Measurements from ENCODE around the gene NIPAL4.
"Not testable (repeated sequence)": the region's sequence is repeated elsewhere in the genome, so short reads cannot be mapped to it uniquely, and the experiment has no call there.

NIPAL4 gene

GRCh38 chr5:157463621-157464518 is 3.9 kb downstream of the NIPAL4 start:
- FAIRE-seq: no peak

- FAIRE-seq: no peak
Measured at GRCh38 chr5:157464519-157465171, 4.6 kb downstream of the NIPAL4 start.

GRCh38 chr5:157468293-157468965 is 8.4 kb downstream of the NIPAL4 start:
- FAIRE-seq: no peak

DNA sequence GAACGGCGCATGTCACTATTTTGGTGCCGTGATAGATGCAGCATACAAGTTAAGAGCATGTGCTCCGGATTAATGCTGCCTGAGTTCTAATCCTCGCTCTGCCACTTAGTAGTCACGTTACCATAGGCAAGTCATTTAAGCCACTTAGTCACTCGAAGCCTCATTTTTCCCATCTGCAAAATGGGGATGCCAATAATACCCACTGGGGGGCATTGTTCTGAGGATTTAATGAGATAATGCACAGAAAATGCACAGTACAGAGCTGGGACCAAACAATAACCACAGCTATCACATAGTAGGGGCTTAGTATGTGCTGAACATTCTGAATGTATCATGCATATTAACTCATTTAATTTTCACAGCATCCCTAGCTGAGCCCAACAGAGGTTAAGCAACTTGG is 9.1 kb downstream of the NIPAL4 start:
- FAIRE-seq: no peak

DNA sequence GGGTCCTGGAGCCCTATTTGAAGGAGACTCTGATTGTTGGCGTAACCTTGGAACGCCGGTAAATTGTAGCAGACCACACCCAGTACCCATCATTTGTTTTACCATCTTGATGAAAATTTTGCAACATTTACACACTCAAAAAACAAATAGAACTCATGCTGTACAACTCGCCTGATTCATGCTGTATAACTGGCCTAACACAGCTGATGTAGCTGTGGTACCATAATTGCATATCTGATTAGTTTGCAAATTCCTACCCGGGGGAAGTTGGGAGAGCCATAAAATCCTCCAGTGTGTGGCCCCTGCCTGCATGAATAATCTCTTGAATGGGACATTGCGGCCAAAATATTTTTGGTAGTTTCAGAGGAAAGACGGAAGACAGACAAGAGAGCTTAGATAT is 9.7 kb downstream of the NIPAL4 start:
- FAIRE-seq: no peak

GRCh38 chr5:157470631-157471030 is 10.6 kb downstream of the NIPAL4 start:
- FAIRE-seq: no peak

DNA sequence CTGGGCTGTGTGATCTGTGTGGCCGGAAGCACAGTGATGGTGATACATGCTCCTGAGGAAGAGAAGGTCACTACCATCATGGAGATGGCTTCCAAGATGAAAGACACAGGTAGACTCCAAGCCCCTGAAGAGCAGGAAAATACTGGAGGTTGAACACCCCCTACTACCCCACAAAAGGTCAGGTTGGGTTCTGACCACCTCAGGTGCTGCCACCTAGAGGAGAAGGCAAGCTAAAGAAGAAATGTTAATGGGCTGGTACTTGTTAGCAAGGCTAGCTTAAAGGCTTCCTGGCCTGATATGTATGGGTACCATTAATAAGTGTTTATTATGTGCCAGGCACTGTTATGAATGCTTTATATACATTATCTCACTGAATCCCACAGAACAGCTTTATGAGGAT is 11.7 kb downstream of the NIPAL4 start:
- no peak for FAIRE-seq

GRCh38 chr5:157473383-157474320 is 13.6 kb downstream of the NIPAL4 start:
- FAIRE-seq: no peak

GRCh38 chr5:157475432-157475831 is 15.4 kb downstream of the NIPAL4 start:
- FAIRE-seq: no peak

DNA sequence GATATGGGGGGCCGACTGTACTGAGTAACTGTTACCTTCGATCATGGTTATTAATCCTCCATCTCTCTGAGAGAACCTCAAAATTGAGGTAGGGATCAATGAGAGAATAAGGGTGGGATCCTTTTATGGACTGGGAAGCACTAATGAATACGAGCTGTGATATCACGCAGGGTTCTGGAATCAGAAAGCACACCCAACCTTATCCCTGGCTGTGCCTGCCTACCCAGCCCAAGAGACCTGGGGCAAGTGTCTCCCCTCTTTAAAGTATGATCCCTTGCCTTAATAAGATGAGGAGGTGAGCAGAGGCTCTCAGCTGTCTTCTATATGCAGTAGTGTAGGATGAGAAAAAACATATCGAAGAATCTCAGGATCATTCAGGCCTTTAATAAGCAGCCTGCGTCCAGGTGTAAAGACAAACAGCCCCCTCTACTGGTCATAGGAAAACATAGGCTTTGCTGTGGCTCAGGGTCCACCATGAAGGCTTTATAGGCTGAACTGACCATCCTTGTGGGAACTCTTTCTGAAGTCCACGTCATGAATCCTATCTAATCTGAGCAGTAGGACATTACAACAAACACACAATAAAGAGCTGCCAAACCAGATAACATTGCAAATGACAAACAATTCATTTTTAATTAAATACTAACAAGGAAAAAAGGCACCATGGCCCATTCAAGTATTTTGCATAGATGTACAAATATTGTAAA is 16.8 kb downstream of the NIPAL4 start:
- FAIRE-seq: peak; percentile 68

DNA sequence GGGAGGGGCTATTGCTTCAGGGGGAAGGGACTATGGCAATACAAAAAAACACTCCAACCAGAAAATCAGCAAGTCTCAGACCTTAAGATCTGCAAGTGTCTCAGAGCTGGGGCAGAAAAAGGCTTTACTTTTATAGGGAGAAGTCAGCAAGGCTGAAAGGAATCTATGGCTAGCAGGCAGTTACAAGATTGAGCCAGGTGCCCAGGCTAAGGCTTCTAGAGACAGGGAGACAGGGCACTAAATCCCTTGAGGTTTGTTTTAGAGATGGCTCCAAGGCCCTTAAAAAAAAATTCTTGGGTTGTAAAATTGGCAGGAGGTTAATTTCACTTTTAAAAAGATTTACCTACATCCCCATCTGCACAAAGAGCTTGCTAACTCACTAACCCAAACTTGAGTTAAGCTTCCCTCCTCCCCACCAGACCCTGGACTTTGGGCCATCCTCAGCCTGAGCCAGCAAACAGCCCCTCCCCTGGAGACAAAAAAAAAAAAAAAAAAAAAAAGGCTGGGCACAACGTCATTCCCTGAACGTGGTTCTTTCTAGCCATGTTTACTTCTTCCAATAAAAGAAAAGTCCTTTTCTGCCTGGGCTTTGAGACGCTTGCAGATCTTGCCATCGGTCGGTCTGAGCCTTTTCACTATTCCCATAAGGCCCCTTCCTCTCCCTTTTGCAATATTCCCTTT is 17.9 kb downstream of the NIPAL4 start:
- FAIRE-seq: no peak

- FAIRE-seq: no peak
Measured at GRCh38 chr5:157478726-157479125, 18.7 kb downstream of the NIPAL4 start.

DNA sequence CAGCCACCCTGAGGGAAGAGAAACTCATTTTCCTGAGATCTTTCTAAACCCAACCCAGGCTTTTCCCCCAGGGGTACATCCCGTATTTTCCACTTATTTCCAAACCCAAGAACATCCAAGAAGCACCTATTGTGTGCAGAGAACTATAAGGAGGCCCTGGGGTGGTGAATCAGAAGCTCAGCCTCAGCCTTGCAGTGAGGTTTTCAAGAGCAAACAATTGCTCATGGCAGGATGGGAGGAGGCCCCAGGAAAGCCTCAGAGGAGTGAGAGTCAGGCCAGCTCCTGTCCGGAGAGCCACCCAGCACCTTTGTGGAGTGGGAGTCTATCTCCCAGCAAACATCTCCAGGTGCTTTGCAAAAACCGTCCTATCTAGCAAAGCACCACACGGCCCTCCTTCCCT is 19.2 kb downstream of the NIPAL4 start:
- no peak for FAIRE-seq

- no peak for FAIRE-seq
Measured at GRCh38 chr5:157479612-157480510, 19.8 kb downstream of the NIPAL4 start.

GRCh38 chr5:157481265-157481664 is 21.3 kb downstream of the NIPAL4 start:
- no peak for FAIRE-seq

- FAIRE-seq: no peak
Measured at GRCh38 chr5:157481666-157482065, 21.7 kb downstream of the NIPAL4 start.

DNA sequence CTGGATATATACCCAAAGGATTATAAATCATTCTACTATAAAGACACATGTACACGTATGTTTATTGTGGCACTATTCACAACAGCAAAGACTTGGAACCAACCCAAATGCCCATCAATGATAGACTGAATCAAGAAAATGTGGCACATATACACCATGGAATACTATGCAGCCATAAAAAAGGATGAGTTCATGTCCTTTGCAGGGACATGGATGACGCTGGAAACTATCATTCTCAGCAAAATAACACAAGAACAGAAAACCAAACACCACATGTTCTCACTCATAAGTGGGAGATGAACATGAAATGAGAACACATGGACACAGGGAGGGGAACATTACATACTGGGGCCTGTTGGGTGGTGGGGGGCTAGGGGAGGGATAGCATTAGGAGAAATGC is 22.7 kb downstream of the NIPAL4 start:
- not testable (repeated sequence) for FAIRE-seq

DNA sequence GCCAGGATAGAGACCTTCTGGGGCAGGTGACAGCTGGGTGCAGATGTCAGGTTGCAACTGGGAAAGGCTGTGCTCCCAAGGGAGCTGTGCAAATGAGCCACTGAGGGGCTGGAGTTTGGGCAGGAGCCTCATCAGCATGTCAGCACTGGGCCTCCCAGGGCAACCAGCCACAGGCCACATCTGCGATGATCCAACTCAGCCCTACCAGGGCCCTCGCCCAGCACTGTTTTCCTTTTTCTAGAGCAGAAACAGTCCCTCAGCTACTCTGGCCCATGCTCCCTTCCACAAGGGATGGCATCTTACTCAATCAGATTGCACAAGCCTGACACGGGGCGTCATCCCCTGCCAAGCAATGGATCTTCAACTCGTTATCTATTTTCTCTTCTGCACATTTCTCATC is 24.8 kb downstream of the NIPAL4 start:
- no peak for FAIRE-seq

GRCh38 chr5:157485340-157485739 is 25.3 kb downstream of the NIPAL4 start:
- no peak for FAIRE-seq

DNA sequence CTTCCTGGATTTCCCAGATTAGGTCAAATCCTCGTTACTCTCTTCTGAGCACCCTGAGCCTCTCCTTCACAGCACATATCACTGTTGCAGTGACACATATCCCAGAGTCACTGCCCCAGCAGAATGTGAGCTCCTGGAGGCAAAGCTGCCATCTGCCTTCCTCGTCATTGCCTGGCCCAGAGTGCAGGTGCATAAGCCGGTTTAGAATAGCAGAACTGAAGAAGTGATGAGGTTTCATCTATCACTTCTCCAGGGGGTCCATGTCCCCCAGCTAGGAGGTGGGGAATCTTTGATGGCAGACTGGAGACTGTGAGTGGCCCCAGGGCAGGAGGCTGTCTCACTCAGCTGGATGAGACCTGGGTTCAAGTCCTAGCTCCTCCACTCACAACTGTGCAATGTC is 25.8 kb downstream of the NIPAL4 start:
- no peak for FAIRE-seq
